Measurements from ENCODE around the gene IFT81. TPM values are rescaled to one million over a fixed set of nuclear protein-coding genes. Genes with fewer than 3 reads are reported as not detected.

The IFT81 gene
- total RNA-seq, 1 experiment from 2014 or later: 9.0 TPM

DNA sequence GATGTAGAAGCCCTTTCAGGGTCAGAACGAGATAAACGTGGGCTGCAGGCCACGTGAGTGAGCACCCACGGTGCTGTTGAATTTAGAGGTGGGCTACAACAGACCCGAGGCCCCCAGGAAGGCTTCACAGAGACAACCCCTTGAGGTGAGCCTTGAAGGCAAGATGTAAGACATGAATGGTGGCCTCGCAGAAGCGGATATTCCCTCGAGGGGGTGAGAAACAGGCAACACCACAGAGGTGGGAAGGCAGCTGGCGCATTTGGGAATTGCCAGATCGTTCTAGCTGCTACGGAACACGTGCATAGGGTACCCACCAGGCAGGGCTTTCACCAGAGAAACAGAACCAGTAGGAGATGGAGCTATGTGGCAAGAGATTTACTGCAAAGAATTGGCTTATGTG lies 134.3 kb downstream of the IFT81 start:
- Histone ChIP-seq H3K9me3 (ENCODE audit: control insufficient read depth in 1 of 2, insufficient read depth in 1 of 2, low read depth in 1 of 2, low read length in 2 of 2) (no peaks in the 10 kb centered on the region), H3K9me2 (ENCODE audit: insufficient read depth) (no peaks in the 10 kb centered on the region), H4K20me1 (ENCODE audit: insufficient read depth) (no peaks in the 10 kb centered on the region), H3K27me3 (ENCODE audit: insufficient read depth, low read length) (no peaks in the 10 kb centered on the region), H3K9ac (ENCODE audit: low read length) (no peak overlapping the region), H3K4me3 (replicated peaks in 1 of 2; ENCODE audit: low read depth in 1 of 2, low read length in 2 of 2) (no peak overlapping the region), H3K27ac (ENCODE audit: low read depth, low read length) (no peak overlapping the region), H2AFZ (ENCODE audit: low read depth, low read length, poor library complexity, severe bottlenecking) (no peak overlapping the region), H3K4me2 (ENCODE audit: low read length) (no peak overlapping the region), H3K79me2 (ENCODE audit: insufficient read depth, low read length) (no peaks in the 10 kb centered on the region), H3K4me1 (ENCODE audit: control insufficient read depth in 1 of 2, insufficient read depth in 2 of 2, low read length in 2 of 2) (peaks cover 24 to 41% of the 10 kb centered on the region in 2 experiments), H3K36me3 (ENCODE audit: control insufficient read depth in 1 of 2, insufficient read depth in 2 of 2, low read length in 2 of 2) (no peaks in the 10 kb centered on the region)
- no peak for TF ChIP-seq JUND (IDR thresholded peaks at IDR 0.05)
- TF ChIP-seq, protein P1, sequence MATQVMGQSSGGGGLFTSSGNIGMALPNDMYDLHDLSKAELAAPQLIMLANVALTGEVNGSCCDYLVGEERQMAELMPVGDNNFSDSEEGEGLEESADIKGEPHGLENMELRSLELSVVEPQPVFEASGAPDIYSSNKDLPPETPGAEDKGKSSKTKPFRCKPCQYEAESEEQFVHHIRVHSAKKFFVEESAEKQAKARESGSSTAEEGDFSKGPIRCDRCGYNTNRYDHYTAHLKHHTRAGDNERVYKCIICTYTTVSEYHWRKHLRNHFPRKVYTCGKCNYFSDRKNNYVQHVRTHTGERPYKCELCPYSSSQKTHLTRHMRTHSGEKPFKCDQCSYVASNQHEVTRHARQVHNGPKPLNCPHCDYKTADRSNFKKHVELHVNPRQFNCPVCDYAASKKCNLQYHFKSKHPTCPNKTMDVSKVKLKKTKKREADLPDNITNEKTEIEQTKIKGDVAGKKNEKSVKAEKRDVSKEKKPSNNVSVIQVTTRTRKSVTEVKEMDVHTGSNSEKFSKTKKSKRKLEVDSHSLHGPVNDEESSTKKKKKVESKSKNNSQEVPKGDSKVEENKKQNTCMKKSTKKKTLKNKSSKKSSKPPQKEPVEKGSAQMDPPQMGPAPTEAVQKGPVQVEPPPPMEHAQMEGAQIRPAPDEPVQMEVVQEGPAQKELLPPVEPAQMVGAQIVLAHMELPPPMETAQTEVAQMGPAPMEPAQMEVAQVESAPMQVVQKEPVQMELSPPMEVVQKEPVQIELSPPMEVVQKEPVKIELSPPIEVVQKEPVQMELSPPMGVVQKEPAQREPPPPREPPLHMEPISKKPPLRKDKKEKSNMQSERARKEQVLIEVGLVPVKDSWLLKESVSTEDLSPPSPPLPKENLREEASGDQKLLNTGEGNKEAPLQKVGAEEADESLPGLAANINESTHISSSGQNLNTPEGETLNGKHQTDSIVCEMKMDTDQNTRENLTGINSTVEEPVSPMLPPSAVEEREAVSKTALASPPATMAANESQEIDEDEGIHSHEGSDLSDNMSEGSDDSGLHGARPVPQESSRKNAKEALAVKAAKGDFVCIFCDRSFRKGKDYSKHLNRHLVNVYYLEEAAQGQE (IDR thresholded peaks at IDR 0.05; ENCODE audit: low read depth): no peak
- no peak for TF ChIP-seq SIN3A (IDR thresholded peaks at IDR 0.05; ENCODE audit: low read depth)
- TF ChIP-seq CBX3 (IDR thresholded peaks at IDR 0.05; ENCODE audit: low read depth): no peak
- no peak for TF ChIP-seq POLR2A (IDR thresholded peaks at IDR 0.05; ENCODE audit: borderline replicate concordance, extremely low read depth, insufficient read depth, insufficient read length)
- no peak for TF ChIP-seq ELF1 (IDR thresholded peaks at IDR 0.05; ENCODE audit: borderline replicate concordance, low read depth)
- DNase-seq (ENCODE audit: low read depth, low spot score) (no peak), ATAC-seq (no peak)
- BruUV-seq (replicated peaks): no TSS peak
- CTCF ChIA-PET: no interaction called here
- POLR2A ChIA-PET: interaction anchor here (1.6 to 1.8 kb wide), 2 partner anchors 12 to 22 kb away, joined by 3 to 4 read pairs; no protein-coding TSS in a partner anchor
- RAD21 ChIA-PET (ENCODE audit: low non-redundant PET in 1 of 2, low total read pairs in 2 of 2, uncharacterized antibody in 2 of 2, unreplicated experiment in 2 of 2): no interaction called here
- intact Hi-C loops (cut with micrococcal nuclease): no loop called here

Measured in HCT116 (cell line).